ENCODE measurements around the gene AFAP1. TPM values are rescaled to one million over a fixed set of nuclear protein-coding genes. Genes with fewer than 3 reads are reported as not detected.
A peak's percentile ranks its signal among the peaks of the same experiment; 100 is the strongest.

Gene AFAP1
- total RNA-seq, 1 experiment from 2014 or later: 23.6 TPM

GRCh38 chr4:7852568-7853185, 87.0 kb downstream of the AFAP1 start:
- TF ChIP-seq MXD4 (CRISPR knock-in tag; IDR thresholded peaks at IDR 0.05; ENCODE audit: borderline replicate concordance): no peak
- TF ChIP-seq HMGXB4 (CRISPR knock-in tag; IDR thresholded peaks at IDR 0.05): no peak
- no peak for TF ChIP-seq FOXJ3 (CRISPR knock-in tag; IDR thresholded peaks at IDR 0.05; ENCODE audit: borderline replicate concordance)
- TF ChIP-seq, protein P1, sequence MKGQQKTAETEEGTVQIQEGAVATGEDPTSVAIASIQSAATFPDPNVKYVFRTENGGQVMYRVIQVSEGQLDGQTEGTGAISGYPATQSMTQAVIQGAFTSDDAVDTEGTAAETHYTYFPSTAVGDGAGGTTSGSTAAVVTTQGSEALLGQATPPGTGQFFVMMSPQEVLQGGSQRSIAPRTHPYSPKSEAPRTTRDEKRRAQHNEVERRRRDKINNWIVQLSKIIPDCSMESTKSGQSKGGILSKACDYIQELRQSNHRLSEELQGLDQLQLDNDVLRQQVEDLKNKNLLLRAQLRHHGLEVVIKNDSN (CRISPR knock-in tag; IDR thresholded peaks at IDR 0.05): no peak
- TF ChIP-seq OVOL2 (CRISPR knock-in tag; IDR thresholded peaks at IDR 0.05; ENCODE audit: borderline replicate concordance): no peak
- no peak for TF ChIP-seq ZNF423 (CRISPR knock-in tag; IDR thresholded peaks at IDR 0.05)
- no peak for TF ChIP-seq ZNF512 (CRISPR knock-in tag; IDR thresholded peaks at IDR 0.05; ENCODE audit: borderline replicate concordance)
- no peak for TF ChIP-seq NR2C2 (CRISPR knock-in tag; IDR thresholded peaks at IDR 0.05)
- TF ChIP-seq NFATC4 (CRISPR knock-in tag; IDR thresholded peaks at IDR 0.05): no peak
- Mint-ChIP-seq H3K36me3 (peaks cover 20% of the 10 kb centered on the region), H3K4me3 (no peak overlapping the region), H3K4me1 (peaks cover 28% of the 10 kb centered on the region), H3K9me3 (peaks cover 2% of the 10 kb centered on the region; the same call in 1 of the 2 replicates), H3K27ac (no peak overlapping the region; the same call in 1 of the 2 replicates), H3K27me3 (ENCODE audit: low read depth) (no peaks in the 10 kb centered on the region)
- ChIA-PET POLR2A (no interaction called here), CTCF (interaction anchor here (1.1 kb wide), 1 partner anchor 48 kb away, joined by 3 read pairs; no protein-coding TSS in a partner anchor)
- no peak for ATAC-seq
- DNase-seq (ENCODE audit: low spot score): no peak

- peaks cover 20% of the 10 kb centered on the region for H3K36me3 Mint-ChIP-seq
- no peaks in the 10 kb centered on the region for H3K27me3 Mint-ChIP-seq (ENCODE audit: low read depth)
- POLR2A ChIA-PET: no interaction called here
- H3K4me3 Mint-ChIP-seq: no peak overlapping the region
- CTCF ChIA-PET: interaction anchor here (0.7 to 2.3 kb wide), 14 partner anchors 9 to 137 kb away, joined by 3 to 32 read pairs (median 4); partner anchors contain the start of gene AFAP1
- H3K9me3 Mint-ChIP-seq: peaks cover 6% of the 10 kb centered on the region; the same call in 1 of the 2 replicates
- ATAC-seq (peak; percentile 79), DNase-seq (ENCODE audit: low spot score) (peak; percentile 41)
- H3K27ac Mint-ChIP-seq: peak overlapping the region; percentile 68; the same call in 1 of the 2 replicates
- H3K4me1 Mint-ChIP-seq: peaks cover 20% of the 10 kb centered on the region
- TF ChIP-seq, protein P2, sequence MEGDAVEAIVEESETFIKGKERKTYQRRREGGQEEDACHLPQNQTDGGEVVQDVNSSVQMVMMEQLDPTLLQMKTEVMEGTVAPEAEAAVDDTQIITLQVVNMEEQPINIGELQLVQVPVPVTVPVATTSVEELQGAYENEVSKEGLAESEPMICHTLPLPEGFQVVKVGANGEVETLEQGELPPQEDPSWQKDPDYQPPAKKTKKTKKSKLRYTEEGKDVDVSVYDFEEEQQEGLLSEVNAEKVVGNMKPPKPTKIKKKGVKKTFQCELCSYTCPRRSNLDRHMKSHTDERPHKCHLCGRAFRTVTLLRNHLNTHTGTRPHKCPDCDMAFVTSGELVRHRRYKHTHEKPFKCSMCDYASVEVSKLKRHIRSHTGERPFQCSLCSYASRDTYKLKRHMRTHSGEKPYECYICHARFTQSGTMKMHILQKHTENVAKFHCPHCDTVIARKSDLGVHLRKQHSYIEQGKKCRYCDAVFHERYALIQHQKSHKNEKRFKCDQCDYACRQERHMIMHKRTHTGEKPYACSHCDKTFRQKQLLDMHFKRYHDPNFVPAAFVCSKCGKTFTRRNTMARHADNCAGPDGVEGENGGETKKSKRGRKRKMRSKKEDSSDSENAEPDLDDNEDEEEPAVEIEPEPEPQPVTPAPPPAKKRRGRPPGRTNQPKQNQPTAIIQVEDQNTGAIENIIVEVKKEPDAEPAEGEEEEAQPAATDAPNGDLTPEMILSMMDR (IDR thresholded peaks at IDR 0.05): 0 out of 2 replicates have a peak, but pooled peaks have one; percentile 19
- no peak for TF ChIP-seq CBFB (CRISPR knock-in tag; IDR thresholded peaks at IDR 0.05; ENCODE audit: low read depth)
Measured at GRCh38 chr4:7850489-7850888, 89.2 kb downstream of the AFAP1 start.

DNA sequence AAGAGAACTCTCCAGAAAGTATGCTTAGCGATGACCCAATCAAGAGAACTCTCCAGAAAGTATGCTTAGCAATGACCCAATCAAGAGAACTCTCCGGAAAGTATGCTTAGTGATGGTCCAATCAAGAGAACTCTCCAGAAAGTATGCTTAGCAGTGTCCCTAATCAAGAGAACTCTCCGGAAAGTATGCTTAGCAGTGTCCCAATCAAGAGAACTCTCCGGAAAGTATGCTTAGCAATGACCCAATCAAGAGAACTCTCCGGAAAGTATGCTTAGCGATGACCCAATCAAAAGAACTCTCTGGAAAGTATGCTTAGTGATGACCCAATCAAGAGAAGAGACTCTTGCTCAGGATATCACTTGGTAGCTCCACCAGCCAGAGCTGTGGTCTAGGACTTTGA, 92.5 kb downstream of the AFAP1 start:
- POLR2A ChIA-PET: no interaction called here
- peak overlapping the region; percentile 25; the same call in 1 of the 2 replicates for H3K27ac Mint-ChIP-seq
- H3K4me3 Mint-ChIP-seq: no peak overlapping the region
- DNase-seq (ENCODE audit: low spot score): no peak
- no peaks in the 10 kb centered on the region for H3K27me3 Mint-ChIP-seq (ENCODE audit: low read depth)
- ATAC-seq: no peak
- H3K36me3 Mint-ChIP-seq: peaks cover 7% of the 10 kb centered on the region
- peaks cover 34% of the 10 kb centered on the region for H3K4me1 Mint-ChIP-seq
- TF ChIP-seq NR2C2 (CRISPR knock-in tag; IDR thresholded peaks at IDR 0.05) (no peak), NFE2L1 (CRISPR knock-in tag; IDR thresholded peaks at IDR 0.05) (no peak), HMGXB4 (CRISPR knock-in tag; IDR thresholded peaks at IDR 0.05) (no peak)
- CTCF ChIA-PET: no interaction called here
- H3K9me3 Mint-ChIP-seq: peaks cover 6% of the 10 kb centered on the region; the same call in 1 of the 2 replicates
